HS-5 (cell line): ENCODE results near the gene PRPF40A.
"Not testable (repeated sequence)": the region's sequence is repeated elsewhere in the genome, so short reads cannot be mapped to it uniquely, and the experiment has no call there.

Experiments
- DNase-seq: peaks from one replicate; pipeline ENCODE4 v3.0.0-alpha.2; 2012; ENCODE audit warnings: low read depth

PRPF40A gene

DNA sequence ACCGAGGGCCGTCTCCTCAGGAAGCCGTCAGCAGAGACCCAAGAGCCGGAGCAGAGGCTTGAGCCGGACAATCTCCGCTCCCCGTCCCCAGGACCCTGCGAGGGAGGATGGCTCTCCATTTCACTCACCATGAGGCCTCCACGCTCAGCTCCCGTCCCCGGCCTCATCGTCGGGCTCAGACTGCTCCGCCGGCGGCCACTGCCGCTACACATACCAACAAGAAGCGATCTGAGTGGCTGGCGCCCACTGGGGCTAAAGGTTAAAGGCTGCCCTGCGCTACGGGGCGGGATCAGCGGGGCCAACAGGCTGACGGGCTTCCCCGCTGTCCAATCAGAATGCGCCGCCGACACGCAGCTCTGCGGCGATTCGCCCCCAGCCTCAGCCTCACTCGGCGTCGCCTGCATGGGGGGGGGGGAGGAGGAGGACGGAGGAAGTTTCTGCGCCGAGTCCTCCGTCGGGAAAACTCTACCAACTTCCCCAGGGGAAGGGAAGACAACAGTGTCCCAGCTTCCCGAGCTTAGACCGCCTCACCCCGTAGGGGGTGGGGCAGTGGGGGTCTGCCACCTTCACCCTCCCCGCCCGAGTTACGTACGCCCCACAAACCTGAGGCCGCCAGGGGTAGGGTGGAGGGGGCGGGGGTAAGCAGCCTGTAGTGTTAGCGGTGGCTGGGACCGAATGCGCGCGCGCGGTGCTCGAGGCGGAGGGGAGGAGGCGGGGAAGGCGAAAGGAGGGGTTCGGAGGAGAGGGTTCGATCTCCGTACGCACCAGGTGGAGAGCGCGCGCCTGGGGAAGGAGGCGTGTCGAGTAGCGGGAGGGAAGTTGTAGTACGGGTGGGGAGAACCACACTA is at the start of gene PRPF40A:
PRPF40A (minus strand) TSS at position 234 of the 848 bp plus-strand sequence; CDS start at position 212, 22 bp downstream.
- DNase-seq: peak; percentile 89

DNA sequence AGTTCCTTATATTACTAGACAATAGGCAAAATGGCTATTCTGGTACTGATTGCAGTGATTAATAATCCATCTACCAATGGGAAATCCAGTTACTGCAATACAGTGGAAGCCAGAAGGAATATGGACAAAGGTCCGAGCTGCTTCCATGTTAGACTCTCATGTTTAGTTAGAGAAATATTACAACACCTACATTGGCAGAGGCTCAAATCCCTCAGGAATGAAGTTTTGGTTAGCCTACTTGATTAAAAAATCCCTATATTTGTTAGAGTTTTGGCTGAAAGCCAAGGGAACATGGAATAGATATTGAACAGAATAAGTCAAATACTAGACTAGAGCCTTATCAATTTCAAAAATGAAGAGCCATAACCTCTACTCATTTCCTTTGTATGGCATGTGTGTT is 49.7 kb upstream of the PRPF40A start:
- no peak for DNase-seq

DNA sequence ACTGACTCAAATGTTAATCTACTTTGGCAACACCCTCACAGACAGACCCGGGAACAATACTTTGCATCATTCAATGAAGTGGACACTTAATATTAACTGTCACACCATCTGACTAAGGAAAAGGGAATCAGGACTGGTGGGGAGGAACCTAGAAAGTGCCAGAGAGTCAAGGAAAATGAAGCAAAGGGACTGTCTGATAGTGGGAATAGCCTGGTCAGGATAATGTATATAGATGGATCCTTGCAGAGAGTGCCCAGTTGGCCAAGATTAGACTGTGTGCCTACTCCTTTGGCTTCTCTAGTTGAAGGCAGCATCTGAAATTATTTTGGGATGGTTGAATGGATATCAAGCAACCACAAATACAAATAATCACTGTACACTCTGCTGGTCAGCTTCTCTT is 46.4 kb upstream of the PRPF40A start:
- DNase-seq: no peak

DNA sequence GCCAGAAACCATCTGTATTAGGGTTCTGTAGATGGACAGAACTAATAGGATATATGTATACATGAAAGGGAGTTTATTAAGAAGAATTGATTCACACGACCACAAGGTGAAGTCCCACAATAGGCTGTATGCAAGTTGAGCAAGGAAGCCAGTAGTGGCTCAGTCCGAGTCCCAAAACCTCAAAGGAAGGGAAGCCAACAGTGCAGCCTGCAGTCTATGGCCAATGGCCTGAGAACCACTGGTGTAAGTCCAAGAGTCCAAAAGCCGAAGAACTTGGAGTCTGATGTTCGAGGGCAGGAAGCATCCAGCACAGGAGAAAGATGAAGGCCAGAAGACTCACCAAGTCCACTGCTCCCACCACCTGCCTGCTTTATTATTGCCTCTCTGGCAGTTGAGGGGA is 45.9 kb upstream of the PRPF40A start:
- not testable (repeated sequence) for DNase-seq

- peak; percentile 94 for DNase-seq
Observed at GRCh38 chr2:152762202-152762601, 44.9 kb upstream of the PRPF40A start.

GRCh38 chr2:152761214-152761613 is 44.0 kb upstream of the PRPF40A start:
- DNase-seq: no peak

DNA sequence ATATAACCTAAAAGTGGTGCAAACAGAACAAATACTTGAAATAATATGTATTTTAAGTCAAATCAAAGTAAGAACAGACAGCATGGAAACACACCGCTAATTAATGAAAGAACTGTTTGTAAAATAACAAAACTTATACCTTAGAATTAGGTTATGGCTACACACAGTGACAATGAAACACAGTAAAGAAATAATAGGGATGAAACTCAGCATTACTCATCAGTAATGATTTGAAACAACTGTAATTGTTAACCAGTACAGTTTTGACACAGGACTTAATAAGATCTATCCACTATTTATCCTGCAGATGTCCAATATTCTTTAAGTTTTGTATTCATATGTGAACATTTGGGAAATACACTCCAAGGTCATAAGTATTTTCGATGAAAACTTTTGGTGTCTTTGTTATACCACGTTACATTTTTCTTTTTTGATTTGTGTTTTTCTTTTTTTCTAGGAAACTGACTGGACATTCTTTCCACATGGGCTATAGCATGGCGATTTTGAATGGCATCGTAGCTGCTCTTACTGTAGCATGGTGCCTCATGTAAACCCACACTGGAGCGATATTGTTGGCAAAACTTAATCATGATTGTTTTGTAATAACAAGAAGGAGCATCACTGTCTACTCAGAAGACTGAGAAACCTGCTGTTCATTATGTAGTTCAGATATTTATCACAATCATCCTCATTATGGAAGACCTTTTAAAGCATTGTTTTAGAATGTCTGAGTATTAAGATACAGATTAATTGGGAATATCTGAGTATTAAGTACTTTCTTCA is 42.2 kb upstream of the PRPF40A start:
- DNase-seq: no peak

- no peak for DNase-seq
Observed at GRCh38 chr2:152755029-152755428, 37.8 kb upstream of the PRPF40A start.

GRCh38 chr2:152747751-152748150 is 30.5 kb upstream of the PRPF40A start:
- not testable (repeated sequence) for DNase-seq

DNA sequence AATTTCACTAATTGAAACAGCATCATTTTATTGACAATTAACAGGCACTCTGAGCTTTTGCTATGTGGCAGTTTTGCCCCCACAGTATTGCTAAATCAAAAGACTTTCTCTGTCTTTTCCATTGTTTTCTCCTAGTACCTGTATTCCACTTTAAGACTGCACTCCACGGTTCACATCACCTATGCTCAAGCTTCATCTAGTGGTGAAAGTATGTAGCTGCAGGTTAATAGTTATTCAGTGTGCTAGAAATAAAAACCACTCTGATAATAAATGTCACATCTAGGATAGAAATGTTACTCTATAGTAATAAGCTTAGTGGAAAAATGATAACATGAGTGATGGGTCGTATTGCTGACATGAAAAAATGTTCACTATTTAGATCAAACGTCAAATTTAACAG is 25.7 kb upstream of the PRPF40A start:
- DNase-seq: no peak

- peak; percentile 58 for DNase-seq
Observed at GRCh38 chr2:152740743-152741328, 23.6 kb upstream of the PRPF40A start.

- not testable (repeated sequence) for DNase-seq
Observed at GRCh38 chr2:152739705-152740104, 22.4 kb upstream of the PRPF40A start.

DNA sequence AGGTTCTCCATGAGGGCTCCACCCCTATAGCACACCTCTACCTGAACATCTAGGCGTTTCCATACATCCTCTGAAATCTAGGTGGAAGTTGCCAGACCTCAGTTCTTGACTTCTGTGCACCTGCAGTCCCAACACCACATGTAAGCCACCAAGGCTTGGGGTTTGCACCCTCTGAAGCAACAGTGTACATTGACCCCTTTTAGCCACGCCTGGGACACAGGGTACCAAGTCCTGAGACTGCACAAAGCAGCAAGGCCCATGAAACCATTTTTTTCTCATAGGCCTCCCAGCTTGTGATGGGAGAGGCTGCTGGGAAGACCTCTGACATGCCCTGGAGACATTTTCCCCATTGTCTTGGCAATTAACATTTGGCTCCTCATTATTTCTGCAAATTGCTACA is 21.2 kb upstream of the PRPF40A start:
- no peak for DNase-seq

GRCh38 chr2:152737509-152737908 is 20.2 kb upstream of the PRPF40A start:
- DNase-seq: not testable (repeated sequence)

GRCh38 chr2:152730591-152731333 is 13.5 kb upstream of the PRPF40A start:
- no peak for DNase-seq

GRCh38 chr2:152729844-152730243 is 12.6 kb upstream of the PRPF40A start:
- no peak for DNase-seq

DNA sequence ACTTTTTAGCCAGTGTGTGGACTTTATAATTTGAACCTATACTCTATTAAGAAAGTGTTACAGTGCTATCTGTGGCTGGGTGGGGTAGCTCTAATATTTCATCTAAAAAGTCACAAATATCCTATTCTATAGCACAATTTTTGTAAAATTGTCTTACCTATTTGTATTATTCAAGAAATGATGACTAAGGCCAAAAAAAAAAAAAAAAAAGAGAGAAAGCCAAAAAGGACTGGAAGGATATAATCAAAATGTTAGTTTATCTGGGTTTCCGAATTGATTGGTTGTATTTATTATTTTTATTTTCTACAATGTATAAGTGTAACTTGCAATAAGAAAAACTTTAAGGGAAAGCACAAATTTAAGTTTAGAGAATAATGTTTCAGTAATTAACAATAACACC is 6.7 kb upstream of the PRPF40A start:
- no peak for DNase-seq

DNA sequence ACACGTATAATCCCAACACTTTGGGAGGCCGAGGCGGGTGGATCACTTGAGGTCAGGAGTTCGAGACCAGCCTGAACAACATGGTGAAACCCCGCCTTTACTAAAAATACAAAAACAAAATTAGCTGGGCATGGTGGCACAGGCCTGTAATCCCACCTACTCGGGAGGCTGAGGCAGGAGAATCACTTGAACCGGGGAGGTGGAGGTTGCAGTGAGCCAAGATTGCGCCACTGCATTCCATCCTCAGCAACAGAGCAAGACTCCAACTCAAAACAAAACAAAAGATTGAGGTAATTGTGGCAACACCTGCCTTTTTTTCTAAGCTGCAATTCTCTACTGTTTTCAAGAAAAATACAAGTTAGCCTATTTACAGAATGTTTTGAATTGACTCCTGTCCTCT is 5.4 kb upstream of the PRPF40A start:
- DNase-seq: not testable (repeated sequence)

DNA sequence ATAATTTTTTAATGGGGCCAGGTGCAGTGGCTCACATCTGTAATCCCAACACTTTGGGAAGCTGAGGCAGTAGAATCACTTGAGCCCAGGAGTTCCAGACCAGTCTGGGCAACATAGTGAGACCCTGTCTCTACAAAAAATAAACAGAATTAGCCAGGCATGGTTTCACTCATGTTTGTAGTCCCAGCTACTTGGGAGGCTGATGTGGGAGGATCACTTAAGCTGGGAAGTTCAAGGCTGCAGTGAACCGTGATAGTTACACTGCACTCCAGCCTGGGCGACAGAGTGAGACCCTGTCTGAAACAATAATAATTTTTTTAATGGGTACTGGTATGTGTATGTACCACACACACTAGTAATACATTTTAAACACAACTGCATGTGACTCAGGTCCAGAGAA is 3.5 kb upstream of the PRPF40A start:
- DNase-seq: no peak

DNA sequence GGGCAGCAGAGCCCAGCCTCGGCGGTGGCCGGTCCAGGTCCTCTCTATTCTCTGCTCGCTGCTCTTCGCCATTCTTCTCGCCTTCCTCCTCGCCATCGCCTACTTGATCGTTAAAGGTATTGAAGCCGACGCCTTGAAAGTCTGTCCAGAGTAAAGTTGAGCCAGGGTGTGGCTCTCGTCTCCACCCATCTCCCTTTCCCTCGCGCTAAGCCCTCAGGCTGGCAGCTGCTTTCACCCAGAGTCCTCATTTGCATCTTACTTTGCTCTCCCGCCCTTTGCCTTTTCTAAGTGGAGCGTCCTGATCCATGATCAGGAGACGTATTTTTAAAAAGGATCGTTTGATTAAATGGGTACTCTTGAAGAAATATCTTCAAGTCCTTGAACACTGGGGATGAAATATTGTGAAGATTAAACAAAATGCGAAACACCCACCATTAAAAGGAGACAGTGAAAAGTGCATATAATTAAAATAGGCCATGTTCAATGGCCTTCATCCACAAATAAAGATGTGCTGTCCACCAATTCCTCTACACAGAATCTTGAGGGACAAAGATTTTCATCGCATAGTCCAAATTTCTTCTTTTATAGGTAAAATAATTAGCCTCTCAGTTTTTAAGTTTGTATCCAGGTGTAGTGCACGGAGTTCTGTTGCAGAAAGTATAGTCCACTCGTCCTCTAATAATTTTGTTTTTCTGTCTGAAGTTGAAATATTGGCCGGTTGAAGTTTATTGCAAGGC is 1.8 kb upstream of the PRPF40A start:
- peak; percentile 43 for DNase-seq
